Smooth muscle cell (in vitro differentiated cells): Measurements from ENCODE around the gene ADGRV1. TPM values are rescaled to one million over a fixed set of nuclear protein-coding genes. Genes with fewer than 3 reads are reported as not detected.

Source experiments
- DNase-seq: peaks from one replicate; lab custom pipeline; 2025; ENCODE audit not compliant: unreplicated experiment; lab: John Stamatoyannopoulos, UW
- H2AFZ ChIP-seq: fragments of 200-600 bp; sonication (generic); 2 replicates; pipeline ENCODE4 v1.6.0; 2016; ENCODE audit warnings: antibody characterized with exemption, low read depth, mild to moderate bottlenecking
- H3F3A ChIP-seq: fragments of 200-600 bp; sonication (generic); 2 replicates; pipeline ENCODE4 v1.6.0; 2017; ENCODE audit warnings: antibody characterized with exemption, low read depth
- H3K27ac ChIP-seq: fragments of 200-600 bp; sonication (generic); 2 replicates; pipeline ENCODE4 v1.5.1; 2016; ENCODE audit warnings: low read depth, mild to moderate bottlenecking
- H3K27me3 ChIP-seq: fragments of 200-600 bp; sonication (generic); 2 replicates; pipeline ENCODE4 v1.6.1; 2016; ENCODE audit warnings: low read depth, mild to moderate bottlenecking
- H3K36me3 ChIP-seq: fragments of 200-600 bp; sonication (generic); 2 replicates; pipeline ENCODE4 v1.5.1; 2016; ENCODE audit warnings: low read depth
- H3K4me1 ChIP-seq: fragments of 200-600 bp; sonication (generic); 2 replicates; pipeline ENCODE4 v1.5.1; 2016; ENCODE audit warnings: low read depth
- H3K4me2 ChIP-seq: fragments of 200-600 bp; sonication (generic); 2 replicates; pipeline ENCODE4 v1.6.0; 2016; ENCODE audit warnings: mild to moderate bottlenecking
- H3K4me3 ChIP-seq: fragments of 200-600 bp; sonication (generic); 2 replicates; pipeline ENCODE4 v1.5.1; 2016; ENCODE audit warnings: mild to moderate bottlenecking
- H3K79me2 ChIP-seq: fragments of 200-600 bp; sonication (generic); 2 replicates; pipeline ENCODE4 v1.6.0; 2016; ENCODE audit warnings: low read depth, mild to moderate bottlenecking
- H3K9ac ChIP-seq: fragments of 200-600 bp; sonication (generic); 2 replicates; pipeline ENCODE4 v1.6.0; 2016; ENCODE audit warnings: low read depth
- H3K9me3 ChIP-seq: fragments of 200-600 bp; sonication (generic); replicated peaks from 2 replicates; pipeline ENCODE4 v1.5.1; 2016; ENCODE audit warnings: low read depth
- H4K20me1 ChIP-seq: fragments of 200-600 bp; sonication (generic); 2 replicates; pipeline ENCODE4 v1.6.0; 2016; ENCODE audit warnings: low read depth
- WGBS: methylation state at CpG from one replicate; pipeline ENCODE4 v1.1.7; 2016; ENCODE audit warnings: low lambda C conversion rate; 5-methylcytosine and 5-hydroxymethylcytosine counted together
- polyA plus RNA-seq: library from polyadenylated mRNA; unstranded; fragments of >200 nt; fragmentation: Nextera tagmentation; extraction: Ambion mirVana; gene quantifications from 2 replicates; pipeline ENCODE4 v1.2.1, GENCODE V29; 2016
- total RNA-seq: library from RNA; depleted of rRNA; stranded (reverse); fragments of >200 nt; gene quantifications from 2 replicates; pipeline ENCODE4 v1.2.3, GENCODE V29; 2014
- TF ChIP-seq, protein P1 (sequence below): fragments of 200-600 bp; sonication (generic); IDR thresholded peaks from 2 replicates; pipeline ENCODE4 v1.5.1; 2017; ENCODE audit warnings: borderline replicate concordance, mild to moderate bottlenecking, antibody characterized with exemption; ENCODE audit not compliant: insufficient read depth, poor library complexity, severe bottlenecking

ADGRV1 gene
- total and polyA plus RNA-seq, 2 experiments from 2014 or later: 16.8 to 17.7 TPM

DNA sequence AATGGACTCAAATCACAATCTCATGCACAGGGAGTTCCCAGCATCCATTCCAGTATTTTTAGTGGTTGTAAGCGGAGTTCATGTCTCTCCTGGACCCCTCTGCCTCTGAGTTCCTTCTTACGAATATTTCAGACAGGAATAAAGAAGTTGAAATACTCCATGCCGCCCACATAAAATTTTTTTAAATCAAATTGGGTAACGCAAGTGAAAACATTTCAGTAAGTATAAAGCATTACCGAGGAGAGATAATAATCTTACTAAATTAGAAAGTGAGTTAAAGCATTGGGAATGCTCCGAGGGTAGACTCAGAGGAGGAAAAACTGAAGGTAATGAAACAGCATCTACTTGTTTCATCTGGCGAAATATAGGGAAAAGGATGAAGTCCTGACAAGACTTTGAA, 506.9 kb downstream of the ADGRV1 start:
- no peak overlapping the region for H3K4me2 ChIP-seq

DNA sequence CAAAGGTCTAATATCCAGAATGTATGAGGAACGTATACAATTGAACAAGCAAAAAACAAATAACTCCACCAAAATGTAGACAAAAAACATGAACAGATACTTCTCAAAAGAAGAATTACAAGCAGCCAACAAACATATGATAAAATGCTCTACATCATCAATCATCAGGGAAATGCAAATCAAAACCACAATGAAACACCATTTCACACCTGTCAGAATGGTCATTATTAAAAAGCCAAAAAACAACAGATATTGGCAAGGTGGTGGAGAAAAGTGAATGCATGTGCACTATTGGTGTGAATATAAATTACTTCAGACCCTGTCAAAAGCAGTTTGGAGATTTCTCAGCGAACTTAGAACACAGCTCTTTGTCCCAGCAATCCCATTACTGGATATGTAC, 510.8 kb downstream of the ADGRV1 start:
- no peak for DNase-seq
- Histone ChIP-seq H3K9ac (no peak overlapping the region), H3K9me3 (no peaks in the 10 kb centered on the region), H3F3A (peaks cover 11% of the 10 kb centered on the region), H3K27ac (no peak overlapping the region), H2AFZ (no peak overlapping the region), H3K36me3 (no peaks in the 10 kb centered on the region), H3K4me2 (no peak overlapping the region), H4K20me1 (no peaks in the 10 kb centered on the region), H3K4me3 (no peak overlapping the region), H3K79me2 (no peaks in the 10 kb centered on the region), H3K4me1 (peaks cover 3% of the 10 kb centered on the region), H3K27me3 (no peaks in the 10 kb centered on the region)
- WGBS: 96% methylated on average over 2 of the region's 2 CpGs
- TF ChIP-seq, protein P1, sequence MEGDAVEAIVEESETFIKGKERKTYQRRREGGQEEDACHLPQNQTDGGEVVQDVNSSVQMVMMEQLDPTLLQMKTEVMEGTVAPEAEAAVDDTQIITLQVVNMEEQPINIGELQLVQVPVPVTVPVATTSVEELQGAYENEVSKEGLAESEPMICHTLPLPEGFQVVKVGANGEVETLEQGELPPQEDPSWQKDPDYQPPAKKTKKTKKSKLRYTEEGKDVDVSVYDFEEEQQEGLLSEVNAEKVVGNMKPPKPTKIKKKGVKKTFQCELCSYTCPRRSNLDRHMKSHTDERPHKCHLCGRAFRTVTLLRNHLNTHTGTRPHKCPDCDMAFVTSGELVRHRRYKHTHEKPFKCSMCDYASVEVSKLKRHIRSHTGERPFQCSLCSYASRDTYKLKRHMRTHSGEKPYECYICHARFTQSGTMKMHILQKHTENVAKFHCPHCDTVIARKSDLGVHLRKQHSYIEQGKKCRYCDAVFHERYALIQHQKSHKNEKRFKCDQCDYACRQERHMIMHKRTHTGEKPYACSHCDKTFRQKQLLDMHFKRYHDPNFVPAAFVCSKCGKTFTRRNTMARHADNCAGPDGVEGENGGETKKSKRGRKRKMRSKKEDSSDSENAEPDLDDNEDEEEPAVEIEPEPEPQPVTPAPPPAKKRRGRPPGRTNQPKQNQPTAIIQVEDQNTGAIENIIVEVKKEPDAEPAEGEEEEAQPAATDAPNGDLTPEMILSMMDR: no peak

More for the DNA sequence above, 506.9 kb downstream of the ADGRV1 start:
- Histone ChIP-seq H3F3A (no peaks in the 10 kb centered on the region), H4K20me1 (no peaks in the 10 kb centered on the region), H2AFZ (no peak overlapping the region), H3K9me3 (no peaks in the 10 kb centered on the region), H3K36me3 (no peaks in the 10 kb centered on the region), H3K9ac (no peak overlapping the region), H3K27me3 (no peaks in the 10 kb centered on the region), H3K4me3 (no peak overlapping the region), H3K4me1 (no peaks in the 10 kb centered on the region), H3K27ac (no peak overlapping the region), H3K79me2 (no peaks in the 10 kb centered on the region)
- no peak for DNase-seq
- TF ChIP-seq, protein P1: no peak
- WGBS: 83% methylated on average over 7 of the region's 7 CpGs

DNA sequence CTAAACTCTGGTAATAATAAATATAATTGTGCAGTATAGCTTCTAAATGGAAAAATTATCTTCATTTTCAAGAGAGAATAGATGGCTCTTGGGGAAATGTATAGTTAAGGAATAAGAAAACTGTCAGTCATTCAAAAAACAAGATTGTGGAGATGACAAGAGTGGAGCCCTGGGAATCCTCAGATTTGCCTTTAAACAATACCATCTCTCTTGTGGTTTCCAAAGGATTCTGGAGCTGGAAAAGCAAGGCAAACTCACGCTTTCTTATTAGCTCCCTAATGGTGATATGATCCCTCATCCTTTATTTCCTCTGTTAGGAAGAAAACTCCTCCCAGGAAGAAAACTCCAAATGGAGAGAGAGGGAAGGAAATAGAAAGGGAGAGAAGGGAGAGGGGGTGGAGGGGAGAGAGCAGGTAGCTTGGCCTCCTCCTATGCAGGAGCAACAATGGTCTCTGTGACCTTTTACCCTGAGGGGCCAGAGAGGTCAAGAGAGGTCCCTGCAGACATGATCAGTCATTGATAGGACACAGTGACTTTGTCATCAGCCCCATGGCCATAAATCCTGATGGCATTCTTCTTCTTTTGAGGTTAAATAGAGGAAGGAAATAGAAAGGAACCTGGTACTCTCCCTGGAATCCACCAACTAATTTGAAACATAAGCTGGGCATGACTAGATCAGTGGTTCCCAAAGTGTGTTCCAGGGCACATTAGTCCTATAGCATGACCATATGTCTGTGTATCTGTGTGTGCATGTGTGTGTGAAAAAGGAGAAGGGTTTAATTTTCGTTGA, 512.4 kb downstream of the ADGRV1 start:
- H3K27me3 ChIP-seq: no peaks in the 10 kb centered on the region
- no peak overlapping the region for H3K4me2 ChIP-seq
- WGBS: 70% methylated on average over 2 of the region's 2 CpGs
- no peak overlapping the region for H2AFZ ChIP-seq
- H3K4me1 ChIP-seq: peaks cover 4% of the 10 kb centered on the region
- no peaks in the 10 kb centered on the region for H4K20me1 ChIP-seq
- peaks cover 17% of the 10 kb centered on the region for H3F3A ChIP-seq
- H3K36me3 ChIP-seq: no peaks in the 10 kb centered on the region
- TF ChIP-seq, protein P1: no peak
- no peak overlapping the region for H3K27ac ChIP-seq
- no peaks in the 10 kb centered on the region for H3K79me2 ChIP-seq
- no peak overlapping the region for H3K4me3 ChIP-seq
- DNase-seq: no peak
- no peak overlapping the region for H3K9ac ChIP-seq
- H3K9me3 ChIP-seq: no peaks in the 10 kb centered on the region

DNA sequence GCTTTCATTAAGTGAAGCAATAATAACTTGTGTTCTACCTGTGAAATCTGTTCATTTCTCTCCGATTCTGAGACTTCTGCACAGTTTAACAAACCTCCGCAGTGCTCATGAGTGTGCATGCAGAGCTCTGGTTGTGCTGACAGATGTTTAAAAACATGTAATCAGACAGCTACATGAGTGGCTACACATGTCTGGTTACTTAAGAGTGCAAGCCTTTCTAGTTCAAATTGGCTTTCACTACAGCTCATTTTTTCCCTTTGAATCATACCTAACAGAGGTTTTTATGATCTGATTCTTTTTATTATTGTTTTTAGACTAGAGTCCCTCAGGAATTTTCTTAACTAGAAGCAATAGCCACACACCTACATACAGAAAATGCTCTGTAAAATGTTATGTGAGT, 514.3 kb downstream of the ADGRV1 start:
- no peaks in the 10 kb centered on the region for H4K20me1 ChIP-seq
- H3K79me2 ChIP-seq: no peaks in the 10 kb centered on the region
- H3K9ac ChIP-seq: no peak overlapping the region
- H3K9me3 ChIP-seq: no peaks in the 10 kb centered on the region
- no peak overlapping the region for H3K4me3 ChIP-seq
- TF ChIP-seq, protein P1: no peak
- H3K36me3 ChIP-seq: no peaks in the 10 kb centered on the region
- no peak for DNase-seq
- H2AFZ ChIP-seq: no peak overlapping the region
- H3K4me2 ChIP-seq: peak overlapping the region; percentile 71
- WGBS: 23% methylated on average over 2 of the region's 2 CpGs
- H3K27ac ChIP-seq: peak overlapping the region; percentile 66
- H3F3A ChIP-seq: peaks cover 17% of the 10 kb centered on the region
- H3K27me3 ChIP-seq: no peaks in the 10 kb centered on the region
- H3K4me1 ChIP-seq: peaks cover 9% of the 10 kb centered on the region
